Stimulated activated CD4-positive, alpha-beta T cell treated with anti-CD3 and anti-CD28 coated beads, Interleukin-12 subunit alpha, Interleukin-12 subunit beta, amount 100 ng/mL, for 4 hours (primary cell): ENCODE data around the gene RIT2.

Source experiments
- DNase-seq: peaks from one replicate; pipeline ENCODE4 v3.0.0-alpha.2; 2020

The RIT2 gene

DNA sequence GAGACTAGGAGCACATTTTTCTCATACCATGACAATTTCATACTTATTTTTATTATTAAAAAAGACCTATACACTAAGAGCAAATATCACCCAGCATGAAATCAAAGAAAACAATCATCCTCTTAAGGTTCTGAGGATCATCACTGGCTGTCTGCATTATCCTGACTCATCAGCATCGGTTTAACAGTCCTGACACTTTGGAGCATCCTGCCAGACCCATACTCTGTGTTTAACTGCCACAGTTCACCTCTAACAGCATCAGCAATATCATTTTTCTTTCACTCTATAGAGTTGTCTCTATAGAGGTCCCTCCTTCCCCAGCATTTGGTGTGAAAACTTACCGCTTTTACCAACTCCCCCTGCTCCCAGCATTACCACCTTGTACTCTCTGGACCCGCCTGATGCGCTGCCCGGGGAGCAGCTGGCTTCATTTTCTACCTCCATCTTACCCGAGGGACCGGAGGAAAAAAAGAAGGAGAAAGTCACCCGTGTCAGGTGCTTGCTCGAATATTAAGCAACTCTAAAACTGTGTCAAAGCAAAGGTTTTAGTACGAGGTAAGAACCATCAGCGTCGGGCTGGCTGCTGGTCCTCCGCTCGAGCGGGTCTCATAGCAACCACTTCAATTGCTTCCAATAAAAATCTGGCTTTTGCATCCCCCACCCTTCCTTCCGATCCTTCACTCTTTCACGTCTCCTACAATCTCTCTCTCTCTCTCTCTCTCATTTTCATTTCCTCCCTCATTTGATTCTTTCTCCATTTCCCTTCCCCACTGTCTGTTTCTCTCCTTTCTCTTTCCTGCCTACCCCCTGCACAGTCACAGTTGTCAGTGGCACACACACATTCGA, at the start of gene RIT2:
RIT2 (minus strand) TSS at position 610 of the 846 bp plus-strand sequence.
- no peak for DNase-seq

DNA sequence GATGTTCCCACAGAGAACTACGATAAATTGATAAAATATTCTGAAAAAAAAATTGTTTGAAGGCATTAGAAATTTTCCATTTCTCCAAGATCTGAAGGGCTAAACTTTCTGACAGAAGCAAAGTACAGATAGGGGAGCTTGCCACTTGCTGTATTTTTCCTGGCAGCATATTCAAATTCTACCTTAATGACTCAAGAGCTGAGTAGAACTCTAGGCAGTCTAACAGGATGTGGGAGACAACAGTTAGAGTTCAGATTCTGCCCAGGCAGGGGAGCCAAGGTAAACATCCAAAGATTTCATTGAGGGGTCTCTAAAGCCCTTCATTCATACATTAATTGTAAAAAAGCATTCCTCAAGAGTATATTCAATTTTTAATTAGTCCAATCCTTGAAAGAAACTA, 46.0 kb upstream of the RIT2 start:
- DNase-seq, result no peak

DNA sequence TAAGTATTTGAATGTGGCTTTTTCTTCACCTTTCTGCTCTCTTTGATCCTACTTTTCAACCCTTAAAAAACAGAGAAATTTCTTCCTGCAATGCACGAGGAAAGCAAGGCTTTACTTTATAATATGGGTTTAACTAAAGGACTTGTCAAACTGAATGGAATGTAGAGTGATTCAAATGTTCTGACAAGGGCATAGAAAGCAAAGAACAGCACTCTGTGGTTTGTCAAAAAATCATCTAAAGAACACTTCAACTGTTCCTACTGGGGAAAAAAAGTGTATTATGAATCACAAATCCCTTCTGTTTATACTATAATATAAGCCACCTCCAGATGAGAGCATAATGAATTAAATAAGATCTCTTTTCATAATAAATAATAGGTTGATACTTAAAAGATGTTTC, 45.0 kb upstream of the RIT2 start:
- DNase-seq, result no peak

DNA sequence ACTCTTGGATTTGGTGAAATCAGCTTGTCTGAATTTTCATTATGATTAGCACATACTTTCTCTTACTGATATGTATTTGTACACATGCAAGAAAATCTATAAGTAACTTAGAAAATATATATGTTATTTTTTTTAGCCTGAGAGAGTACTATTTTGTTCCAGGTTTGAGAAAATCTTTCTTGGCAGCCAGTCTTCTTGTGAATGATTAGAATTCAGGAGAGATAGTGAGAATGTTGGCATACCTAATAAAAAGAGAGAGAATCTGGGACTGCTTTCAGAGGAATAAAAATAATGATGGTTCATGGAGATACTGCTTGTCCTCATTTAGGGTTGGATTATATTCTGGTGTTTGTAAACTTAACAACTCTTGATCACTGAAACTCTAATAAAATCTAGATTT, 44.4 kb upstream of the RIT2 start:
- DNase-seq, result no peak

DNA sequence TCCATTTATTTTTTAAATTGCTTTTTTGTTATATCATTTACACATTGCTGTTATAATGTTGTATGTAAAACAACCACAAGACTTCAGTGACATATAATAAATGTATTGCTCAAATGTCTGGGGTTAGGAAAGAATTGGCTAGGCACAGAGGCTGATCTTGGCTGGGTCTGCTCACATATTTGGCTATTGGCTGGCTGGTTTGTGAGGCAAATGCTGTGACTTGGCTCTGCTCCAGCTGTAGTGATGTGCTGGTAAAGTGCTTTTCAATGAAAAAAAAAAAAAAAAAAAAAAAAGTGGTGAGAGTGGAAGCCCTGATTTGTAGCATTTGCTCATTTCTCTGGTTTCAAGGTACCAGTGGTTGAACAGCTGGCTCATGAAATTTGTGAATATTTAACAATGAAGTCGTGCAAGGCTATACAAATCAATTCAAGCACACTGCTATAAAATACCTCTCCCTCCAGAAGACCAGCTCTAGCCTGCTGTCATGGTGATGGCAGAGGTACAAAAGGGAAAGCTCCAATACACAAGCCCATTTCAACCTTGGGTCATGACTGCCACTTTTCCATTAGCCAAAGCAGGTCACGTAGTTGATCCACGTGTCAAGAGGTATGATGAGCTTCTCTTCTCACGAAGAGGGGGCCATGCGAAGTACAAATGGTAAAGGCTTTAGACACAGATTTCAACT, 43.7 kb upstream of the RIT2 start:
- no peak for DNase-seq

DNA sequence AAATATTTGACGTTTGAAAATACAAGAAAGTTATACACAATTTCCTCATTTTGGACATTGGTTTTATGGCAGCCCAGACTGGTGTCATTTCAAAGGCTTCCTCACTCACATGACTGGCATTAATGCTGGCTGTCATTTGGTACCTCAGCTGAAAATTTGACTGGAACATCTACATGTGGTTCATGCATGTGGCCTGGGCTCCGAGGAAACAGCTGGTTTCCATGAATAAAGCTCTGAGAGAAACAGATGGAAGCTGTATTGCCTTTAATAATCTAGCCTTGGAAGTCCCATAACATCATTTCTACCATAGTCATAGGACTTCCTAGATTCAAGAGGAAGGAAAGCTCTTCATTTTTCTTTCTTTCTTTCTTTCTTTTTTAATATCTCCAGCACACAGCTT, 42.9 kb upstream of the RIT2 start:
- no peak for DNase-seq

DNA sequence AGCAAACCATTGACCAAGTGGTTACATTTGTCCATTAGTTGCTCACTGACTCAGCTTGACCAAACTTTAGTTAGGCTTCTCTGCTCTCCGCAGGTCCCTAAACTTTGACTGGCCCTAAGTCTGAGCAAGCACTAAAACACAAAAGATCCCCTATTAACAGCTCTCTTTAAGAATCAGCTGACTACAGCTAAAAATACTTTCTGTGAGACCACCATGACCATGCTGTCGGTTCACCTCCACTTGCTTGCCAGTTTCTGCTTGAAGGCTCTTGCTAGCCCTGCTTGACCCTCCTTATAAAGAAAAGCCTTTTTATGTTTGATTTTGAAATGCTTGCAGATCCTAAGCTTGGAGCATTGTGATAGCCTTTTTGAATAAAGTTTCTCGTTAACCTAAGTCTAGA, 40.4 kb upstream of the RIT2 start:
- no peak for DNase-seq

DNA sequence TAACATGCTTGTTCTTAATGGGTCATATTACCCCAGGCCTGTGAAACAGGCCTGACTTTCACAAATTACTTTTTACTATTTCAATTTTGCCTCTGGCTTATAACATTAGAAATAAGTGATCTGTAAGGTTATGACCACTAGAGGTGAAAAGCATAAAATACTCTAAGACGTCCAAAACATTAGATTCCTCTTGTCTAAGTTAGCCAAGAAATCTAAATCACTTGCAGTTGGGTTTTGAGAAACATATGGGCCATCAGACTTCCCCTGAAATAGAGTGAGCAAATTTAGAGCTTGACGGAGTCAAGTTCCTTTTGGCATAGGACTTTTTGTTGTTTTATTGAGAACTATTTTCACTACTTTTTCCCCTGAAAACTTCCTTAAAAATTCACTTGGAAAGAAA, 32.7 kb upstream of the RIT2 start:
- DNase-seq, result no peak

DNA sequence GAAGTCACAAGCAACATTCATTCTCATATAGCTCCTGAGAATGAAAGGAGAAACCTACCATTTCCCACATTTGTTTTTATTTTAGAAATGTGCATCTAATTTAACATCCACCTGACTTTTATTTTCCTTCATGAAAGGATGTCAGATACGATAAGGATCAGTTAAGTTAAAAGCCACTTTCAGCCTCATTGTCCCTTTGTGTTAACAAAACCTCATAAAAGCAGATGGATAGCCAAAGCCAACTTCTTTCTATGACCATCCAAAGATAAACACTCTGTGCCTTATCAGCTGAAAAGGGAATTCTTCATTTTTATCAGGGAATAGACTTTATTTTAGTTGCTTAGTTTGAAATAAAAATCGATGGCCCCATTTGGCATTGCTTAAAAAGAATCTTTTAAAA, 25.7 kb upstream of the RIT2 start:
- DNase-seq, result no peak

DNA sequence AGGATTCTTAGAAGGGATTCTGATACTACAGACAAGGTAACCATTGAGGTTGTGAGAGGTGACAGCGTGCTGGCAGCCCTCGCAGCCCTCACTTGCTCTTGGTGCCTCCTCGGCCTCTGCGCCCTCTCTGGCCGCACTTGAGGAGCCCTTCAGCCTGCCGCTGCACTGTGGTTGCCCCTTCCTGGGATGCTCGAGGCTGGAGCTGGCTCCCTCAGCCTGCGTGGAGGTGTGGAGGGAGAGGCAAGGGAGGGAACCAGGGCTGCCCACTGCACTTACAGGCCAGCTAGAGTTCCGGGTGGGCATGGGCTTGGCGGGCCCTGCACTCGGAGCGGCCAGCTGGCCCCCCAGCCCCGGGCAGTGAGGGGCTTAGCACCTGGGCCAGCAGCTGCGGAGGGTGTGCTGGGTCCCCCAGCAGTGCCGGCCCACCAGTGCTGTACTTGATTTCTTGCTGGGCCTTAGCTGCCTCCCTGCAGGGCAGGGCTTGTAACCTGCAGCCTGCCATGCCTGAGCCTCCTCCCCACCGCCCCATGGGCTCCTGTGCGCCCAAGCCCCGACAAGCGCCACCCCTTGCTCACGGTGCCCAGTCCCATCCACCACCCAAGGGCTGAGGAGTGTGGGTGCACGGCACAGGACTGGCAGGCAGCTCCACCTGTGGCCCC, 23.9 kb upstream of the RIT2 start:
- no peak for DNase-seq

DNA sequence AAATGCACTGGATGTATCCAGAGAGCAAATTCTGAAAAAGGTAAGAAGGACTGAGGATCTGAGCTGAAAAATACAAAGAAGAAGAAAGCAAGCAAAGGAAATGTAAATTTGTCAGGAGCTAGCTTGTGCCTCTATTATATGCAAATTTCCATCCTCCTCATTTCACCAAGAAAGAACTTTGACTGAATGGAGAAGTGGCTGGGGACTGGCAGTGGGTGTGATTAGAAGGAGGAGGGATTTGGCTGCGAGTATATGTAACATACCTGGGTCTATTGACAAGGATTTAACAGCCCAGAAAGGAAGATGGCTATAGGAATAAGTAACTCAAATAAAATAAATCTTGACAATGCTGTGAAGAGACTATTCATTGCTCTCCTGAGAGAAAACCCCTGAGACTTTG, 19.4 kb upstream of the RIT2 start:
- no peak for DNase-seq

DNA sequence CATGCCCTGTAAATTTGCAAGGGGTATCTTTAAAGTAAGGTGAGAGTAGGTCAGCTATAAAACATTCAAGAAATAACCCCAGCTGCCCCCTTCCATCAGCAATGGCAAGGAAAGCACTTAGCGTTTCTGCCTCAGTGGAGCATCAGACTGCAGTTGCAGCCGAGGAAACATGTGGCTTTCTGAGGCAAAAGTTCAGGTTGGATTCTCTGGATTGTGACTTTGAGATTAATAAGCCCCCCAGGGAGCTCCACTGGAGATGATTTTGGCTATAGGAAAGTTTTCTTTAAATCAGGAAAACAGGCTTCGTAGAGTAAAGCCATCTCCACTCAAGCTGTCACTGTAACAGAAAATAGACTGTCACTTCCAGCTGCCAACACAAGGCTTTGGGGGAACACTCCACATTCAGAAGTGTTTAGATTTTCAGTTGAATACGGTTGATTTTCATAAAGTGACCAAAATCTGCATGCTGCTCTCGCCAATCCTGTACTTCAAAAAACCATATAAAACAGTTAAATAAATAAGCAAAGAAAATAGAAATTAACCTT, 15.3 kb upstream of the RIT2 start:
- no peak for DNase-seq

DNA sequence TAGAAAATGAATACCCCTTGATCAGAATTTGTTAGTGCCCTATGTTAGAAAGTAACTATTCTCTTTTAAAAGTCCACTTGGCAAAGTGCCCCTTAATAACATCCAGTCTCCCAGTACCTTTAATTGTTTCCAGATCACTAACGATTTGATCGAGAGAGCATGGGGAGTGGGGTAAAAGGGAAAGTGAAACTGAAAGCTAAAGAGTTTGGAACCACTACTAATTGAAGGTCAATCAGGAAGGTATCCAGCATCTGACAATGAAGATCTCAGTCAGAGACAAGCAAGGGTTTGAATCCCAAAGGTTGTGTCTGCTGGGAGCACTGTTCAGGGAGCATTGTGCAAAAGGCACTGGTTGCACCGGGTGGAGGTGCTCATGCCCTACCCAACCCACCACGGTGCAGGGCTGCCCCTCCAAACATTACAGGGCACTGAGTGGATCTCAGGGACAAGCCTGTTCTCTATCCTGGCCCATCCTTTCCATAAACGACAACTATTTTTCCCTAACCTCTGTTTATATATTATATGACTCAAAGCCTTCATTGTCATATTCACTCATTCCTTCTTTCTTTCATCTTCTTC, 14.6 kb upstream of the RIT2 start:
- no peak for DNase-seq

DNA sequence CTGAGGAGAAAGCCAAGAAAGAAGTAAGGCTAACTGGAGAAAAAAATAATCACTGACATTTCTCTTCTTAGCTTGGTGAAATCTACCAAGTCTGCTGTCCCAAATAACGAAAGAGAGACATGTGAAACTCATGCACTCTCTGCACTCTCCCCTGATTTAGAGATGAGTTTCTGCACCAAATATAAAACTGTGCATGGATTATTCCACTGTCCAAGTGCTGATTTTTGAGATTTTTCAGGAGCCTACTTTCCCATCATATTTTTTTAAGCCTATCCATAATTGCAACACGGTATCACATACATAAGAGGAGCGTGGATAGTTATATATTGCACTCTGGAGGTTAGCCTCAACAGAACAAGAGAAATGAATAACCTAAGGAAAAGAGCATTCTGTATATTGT, 10.0 kb upstream of the RIT2 start:
- no peak for DNase-seq

DNA sequence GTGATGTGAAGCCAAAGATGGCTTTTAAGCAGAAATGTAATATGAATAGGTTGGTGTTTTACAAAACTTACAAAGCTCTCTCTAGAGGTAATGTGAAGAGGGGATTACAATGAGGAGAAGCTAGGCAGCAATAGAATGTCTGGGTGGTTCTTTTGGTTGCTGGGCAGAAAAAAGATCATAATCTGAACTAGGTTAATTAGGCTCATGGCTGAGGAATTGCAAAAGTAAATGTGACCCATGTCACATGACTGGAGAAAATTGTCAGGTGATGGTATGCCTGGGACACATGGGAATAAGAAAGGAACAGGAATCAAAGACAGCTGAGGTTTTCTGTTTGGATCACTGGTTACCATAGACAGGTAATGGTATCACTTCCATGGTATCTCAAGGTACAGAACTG, 7.5 kb upstream of the RIT2 start:
- no peak for DNase-seq

DNA sequence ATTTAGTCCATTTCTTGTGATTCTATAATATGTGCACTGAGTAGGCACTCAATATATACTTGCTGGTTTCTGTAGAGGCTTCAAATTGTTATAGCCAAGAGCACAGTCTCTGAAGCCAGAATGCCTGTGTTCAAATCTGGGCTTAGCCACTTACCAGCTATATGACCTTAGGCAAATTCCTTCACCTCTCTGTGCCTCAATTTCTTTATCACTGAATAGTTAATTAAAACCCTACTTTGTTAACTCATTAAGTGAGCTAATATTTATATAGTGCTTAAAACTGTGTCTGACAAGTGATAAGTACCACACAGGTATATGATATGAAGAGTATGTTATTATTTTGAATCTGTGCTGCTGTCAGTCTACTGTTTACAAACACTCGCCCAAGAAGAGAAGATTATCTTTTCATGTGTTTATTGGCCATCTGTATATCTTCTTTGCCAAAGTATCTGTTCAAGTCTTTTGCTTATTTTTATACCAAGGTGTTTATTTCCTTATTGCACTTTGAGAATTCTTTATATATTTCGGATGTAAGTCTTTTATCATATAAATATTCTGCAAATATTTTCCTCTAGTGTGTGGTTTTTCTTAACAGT, 1.3 kb upstream of the RIT2 start:
- DNase-seq, result no peak

DNA sequence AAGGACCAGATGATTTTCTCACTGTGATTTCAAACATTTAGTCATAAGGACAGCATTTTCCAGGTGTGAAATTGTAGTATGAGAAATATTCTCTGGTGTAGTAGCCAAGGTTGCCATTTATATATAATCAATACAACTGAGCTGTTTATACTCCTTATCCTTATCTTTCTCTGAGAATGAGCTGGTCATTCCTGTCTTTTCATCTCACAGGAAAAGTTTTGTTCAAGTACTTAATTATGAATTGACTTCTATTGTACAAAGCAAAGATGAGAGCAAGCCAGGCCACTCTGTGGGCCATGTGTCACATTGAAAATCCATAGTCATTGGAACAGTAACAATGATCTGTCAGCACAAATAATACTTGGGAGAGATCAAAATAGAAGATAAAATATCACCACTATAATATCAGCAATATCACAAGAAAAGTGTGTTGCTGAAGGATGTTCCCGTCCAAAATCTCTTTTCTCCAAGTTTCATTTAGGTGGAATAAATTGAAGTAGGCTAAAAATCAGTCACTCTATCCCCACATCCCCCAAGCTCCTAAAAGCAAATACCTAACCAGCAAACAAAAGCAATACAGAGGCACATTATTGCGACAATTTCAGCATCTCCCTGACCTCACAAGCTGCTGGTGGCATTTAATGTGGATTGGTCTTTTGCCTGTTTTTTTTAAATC, 2.1 kb downstream of the RIT2 start:
- no peak for DNase-seq

DNA sequence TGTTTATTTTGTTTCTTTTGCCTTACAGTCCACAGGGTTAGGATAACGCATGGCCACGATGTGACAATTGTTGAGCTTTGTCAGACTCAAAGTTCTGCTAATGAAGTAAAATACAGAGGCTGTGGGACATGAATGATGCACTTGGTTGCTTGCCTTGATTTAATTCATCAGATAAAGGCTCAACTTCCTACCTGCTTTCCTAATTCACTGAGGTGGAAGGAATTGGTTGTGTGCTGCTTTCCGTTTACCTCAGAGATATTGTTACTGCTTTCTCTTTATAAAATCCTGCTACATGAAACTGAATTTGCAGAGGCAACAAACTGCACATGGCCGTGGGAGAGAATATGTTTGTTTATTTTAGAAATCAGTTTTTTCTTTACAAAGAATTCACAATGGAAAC, 6.6 kb downstream of the RIT2 start:
- no peak for DNase-seq

DNA sequence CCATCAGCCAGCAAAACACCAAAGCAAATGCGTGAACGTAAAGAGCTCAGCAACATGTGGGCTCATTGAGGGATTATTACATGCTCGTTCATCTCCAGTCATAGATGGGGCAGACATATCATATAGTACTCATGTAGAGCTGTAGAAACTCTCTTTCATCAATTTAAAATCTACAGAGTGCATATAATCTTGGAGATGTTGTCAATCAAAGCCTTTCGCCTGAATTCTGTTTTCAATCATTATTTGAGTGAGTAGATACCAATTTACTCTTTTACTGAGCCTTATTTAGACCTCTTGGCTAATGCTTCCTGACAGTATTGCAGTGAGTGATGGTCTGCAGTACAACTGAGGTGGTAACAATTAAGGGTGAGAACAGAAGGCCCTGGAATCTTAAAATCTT, 7.0 kb downstream of the RIT2 start:
- no peak for DNase-seq

DNA sequence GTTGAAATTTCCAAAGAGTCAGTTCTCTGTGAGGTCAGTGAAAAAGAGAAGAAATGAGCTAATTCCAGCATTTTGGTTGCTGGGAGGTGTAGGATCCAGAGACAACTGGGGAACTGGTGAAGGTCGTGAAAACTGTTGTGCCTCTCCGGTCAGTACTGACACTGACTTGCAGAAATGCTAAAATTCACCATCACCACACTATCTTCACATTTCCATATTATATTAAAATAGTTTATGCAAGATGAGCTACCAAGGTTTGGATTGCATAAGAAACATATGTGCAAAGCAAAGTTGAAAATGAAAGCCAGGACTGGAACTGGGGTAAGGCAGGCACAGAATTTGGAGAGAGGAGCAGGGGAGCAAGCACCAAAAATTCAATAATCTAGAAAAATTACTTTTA, 21.8 kb downstream of the RIT2 start:
- no peak for DNase-seq

DNA sequence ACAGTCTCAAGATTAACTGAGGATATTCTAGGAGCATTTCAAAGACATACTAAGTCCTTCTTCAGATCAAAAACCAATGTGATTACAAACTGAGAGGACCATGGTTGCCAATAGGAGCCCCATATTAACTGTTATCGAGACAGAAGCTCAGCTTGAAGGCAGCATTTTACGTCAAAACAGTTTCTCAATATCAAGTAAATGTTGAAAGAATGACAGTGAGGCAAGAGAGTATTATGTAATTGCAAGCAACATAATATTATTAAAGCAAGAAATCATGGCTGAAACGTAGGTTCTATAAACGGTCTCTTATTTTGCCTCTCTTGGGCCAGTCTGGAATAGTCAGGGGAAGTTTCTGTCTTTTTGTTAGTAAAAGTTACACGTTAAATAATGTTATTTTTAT, 22.9 kb downstream of the RIT2 start:
- DNase-seq, result no peak

DNA sequence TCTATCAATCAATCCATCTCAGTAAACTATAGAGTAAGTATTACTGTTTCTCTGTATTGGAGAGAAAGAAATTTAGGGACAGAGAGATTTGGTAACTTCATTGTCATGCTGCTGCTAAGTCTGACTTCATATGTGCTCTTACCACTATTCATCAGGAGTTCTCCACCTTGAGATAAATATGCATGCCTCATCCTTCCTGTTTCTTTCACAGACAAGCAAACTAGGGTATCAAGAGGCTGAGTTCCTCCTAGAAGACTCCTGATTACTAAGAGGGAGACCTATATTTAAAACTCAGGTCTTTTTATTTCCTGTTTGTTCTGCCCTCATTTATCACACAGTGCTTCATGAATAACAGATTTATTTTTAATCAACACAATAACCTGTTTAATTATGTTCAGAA, 34.1 kb downstream of the RIT2 start:
- DNase-seq, result no peak

DNA sequence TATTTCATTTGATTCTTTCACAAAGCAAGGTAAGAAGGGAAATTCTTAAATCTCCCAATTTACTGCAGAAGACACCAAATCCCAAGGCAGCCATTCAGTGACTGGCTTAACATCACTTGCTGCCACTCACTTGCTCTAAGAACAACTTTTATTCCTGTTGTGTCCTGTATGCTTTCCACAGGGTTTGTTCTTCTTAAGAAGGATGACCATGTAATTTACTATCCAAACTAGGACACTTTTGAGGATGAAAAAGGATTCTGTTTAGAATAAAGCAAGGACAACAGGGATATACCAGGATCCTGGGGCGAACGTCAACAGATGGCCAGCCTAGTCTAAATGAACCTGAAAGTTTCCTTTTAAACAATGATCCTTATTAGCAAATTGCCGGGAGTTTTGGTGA, 34.8 kb downstream of the RIT2 start:
- no peak for DNase-seq
